CD4-positive, alpha-beta memory T cell (primary cell): Measurements from ENCODE around the gene AFAP1. TPM values are rescaled to one million over a fixed set of nuclear protein-coding genes. Genes with fewer than 3 reads are reported as not detected.

ENCODE experiments used
- CTCF ChIA-PET: fragments of 350-600 bp; sonication (Branson Sonifier 250); formaldehyde crosslinking; loops from one replicate; lab custom pipeline; 2021; ENCODE audit warnings: inconsistent platforms; ENCODE audit not compliant: partially characterized antibody; lab: Charles Lee
- POLR2A ChIA-PET: fragments of 350-600 bp; sonication (Branson Sonifier 250); formaldehyde crosslinking; loops from one replicate; lab custom pipeline; 2021; ENCODE audit not compliant: partially characterized antibody; lab: Charles Lee
- DNase-seq, 5 donors: peaks; one replicate each; pipeline versions ENCODE4 v3.0.0 to v3.0.0-alpha.2; 2020 to 2022; ENCODE audit warnings: mixed read lengths in 1 of 5
- H3K27ac ChIP-seq: one replicate; pipeline ENCODE4 v1.7.0; 2013; ENCODE audit warnings: low read depth, low read length
- H3K27me3 ChIP-seq: 2 replicates; pipeline ENCODE4 v1.7.0; 2013; ENCODE audit warnings: mild to moderate bottlenecking, low read length, moderate library complexity; ENCODE audit not compliant: insufficient read depth
- H3K36me3 ChIP-seq: 2 replicates; pipeline ENCODE4 v1.7.0; 2013; ENCODE audit warnings: mild to moderate bottlenecking, low read length, moderate library complexity; ENCODE audit not compliant: insufficient read depth
- H3K4me1 ChIP-seq: 2 replicates; pipeline ENCODE4 v1.7.0; 2013; ENCODE audit warnings: mild to moderate bottlenecking, low read length, moderate library complexity; ENCODE audit not compliant: insufficient read depth
- H3K4me3 ChIP-seq, 2 donors: one replicate each; pipeline ENCODE4 v1.7.0; 2013; ENCODE audit warnings: low read length in 2 of 2, mild to moderate bottlenecking in 1 of 2
- H3K9me3 ChIP-seq, 2 donors: one replicate each; pipeline ENCODE4 v1.7.0; 2013; ENCODE audit warnings: low read length in 2 of 2, control low read depth in 1 of 2; ENCODE audit not compliant: control insufficient read depth in 1 of 2
- H3K27ac Mint-ChIP-seq, 7 donors: one replicate each; pipeline ENCODE4 v1.8.0; 2020 to 2021; ENCODE audit warnings: mixed read lengths in 7 of 7, mild to moderate bottlenecking in 6 of 7, inconsistent platforms in 3 of 7, moderate library complexity in 3 of 7
- H3K27me3 Mint-ChIP-seq, 2 donors: one replicate each; pipeline ENCODE4 v1.8.0; 2020 to 2021; ENCODE audit warnings: mixed read lengths in 2 of 2
- H3K36me3 Mint-ChIP-seq, 2 donors: one replicate each; pipeline ENCODE4 v1.8.0; 2020 to 2021; ENCODE audit warnings: mixed read lengths in 2 of 2, inconsistent platforms in 1 of 2, mild to moderate bottlenecking in 1 of 2
- H3K4me1 Mint-ChIP-seq, 4 donors: one replicate each; pipeline ENCODE4 v1.8.0; 2020 to 2021; ENCODE audit warnings: mixed read lengths in 4 of 4, mild to moderate bottlenecking in 1 of 4
- H3K4me3 Mint-ChIP-seq, 8 donors: one replicate each; pipeline ENCODE4 v1.8.0; 2020 to 2021; ENCODE audit warnings: mixed read lengths in 8 of 8, mild to moderate bottlenecking in 7 of 8, moderate library complexity in 6 of 8, inconsistent platforms in 3 of 8
- H3K9me3 Mint-ChIP-seq, 8 donors: one replicate each; pipeline ENCODE4 v1.8.0; 2020 to 2021; ENCODE audit warnings: mixed read lengths in 8 of 8, mild to moderate bottlenecking in 5 of 8, inconsistent platforms in 3 of 8, moderate library complexity in 1 of 8
- intact Hi-C: fragments of 100-400 bp; cut with micrococcal nuclease; formaldehyde crosslinking; loops from one replicate; pipeline ENCODE4 v1.15.1; 2023
- polyA plus RNA-seq, 2 donors: library from polyadenylated mRNA; unstranded; fragments of 300-500 nt; fragmentation: Illumina TruSeq; gene quantifications; one replicate each; pipeline ENCODE4 v1.2.3, GENCODE V29; 2021
- total RNA-seq, 2 experiments: library from RNA; stranded (reverse); gene quantifications; one replicate each; pipeline ENCODE4 v1.2.3, GENCODE V29; 2021

The AFAP1 gene
- total and polyA plus RNA-seq, 4 experiments from 2014 or later = 0.95 to 21.8 (median 12.6) TPM

- no peak for DNase-seq
- Mint-ChIP-seq H3K36me3 (peaks cover 51 to 56% of the 10 kb centered on the region in 2 donors), H3K27me3 (no peaks in the 10 kb centered on the region), H3K4me3 (no peak overlapping the region), H3K9me3 (no peaks in the 10 kb centered on the region), H3K27ac (no peak overlapping the region), H3K4me1 (peaks cover 0 to 2% (median 0%) of the 10 kb centered on the region in 4 donors)
- CTCF ChIA-PET = interaction anchor here (2.3 kb wide), 1 partner anchor 9 kb away, joined by 17 read pairs; no protein-coding TSS in a partner anchor
- intact Hi-C loops = no loop called here
- Histone ChIP-seq H3K4me1 (no peaks in the 10 kb centered on the region), H3K36me3 (peaks cover 12% of the 10 kb centered on the region), H3K9me3 (no peaks in the 10 kb centered on the region), H3K27me3 (no peaks in the 10 kb centered on the region), H3K27ac (no peak overlapping the region), H3K4me3 (no peak overlapping the region)
- POLR2A ChIA-PET = no interaction called here
These were observed 143.7 kb downstream of the AFAP1 start for GRCh38 chr4:7795983-7796382.

- Histone ChIP-seq H3K9me3 (no peaks in the 10 kb centered on the region), H3K36me3 (no peaks in the 10 kb centered on the region), H3K4me1 (no peaks in the 10 kb centered on the region), H3K4me3 (no peak overlapping the region), H3K27me3 (no peaks in the 10 kb centered on the region), H3K27ac (no peak overlapping the region)
- intact Hi-C loops = no loop called here
- Mint-ChIP-seq H3K36me3 (peaks cover 29 to 46% of the 10 kb centered on the region in 2 donors), H3K9me3 (no peaks in the 10 kb centered on the region), H3K4me3 (no peak overlapping the region), H3K27me3 (no peaks in the 10 kb centered on the region), H3K4me1 (peaks cover 0 to 2% (median 0%) of the 10 kb centered on the region in 4 donors), H3K27ac (no peak overlapping the region)
- no peak for DNase-seq
- POLR2A ChIA-PET = no interaction called here
- CTCF ChIA-PET = interaction anchor here (1.2 to 2.0 kb wide), 2 partner anchors 8 to 15 kb away, joined by 4 to 11 read pairs; no protein-coding TSS in a partner anchor
These were observed 146.5 kb downstream of the AFAP1 start for GRCh38 chr4:7793186-7793585.

- H3K4me1 Mint-ChIP-seq = peaks cover 0 to 2% (median 0%) of the 10 kb centered on the region in 4 donors
- Histone ChIP-seq H3K27me3 (no peaks in the 10 kb centered on the region), H3K4me3 (no peak overlapping the region), H3K27ac (no peak overlapping the region), H3K4me1 (no peaks in the 10 kb centered on the region), H3K9me3 (no peaks in the 10 kb centered on the region), H3K36me3 (no peaks in the 10 kb centered on the region)
- no peak for DNase-seq
- no peak overlapping the region for H3K4me3 Mint-ChIP-seq
- intact Hi-C loops = no loop called here
- H3K36me3 Mint-ChIP-seq = peaks cover 29 to 46% of the 10 kb centered on the region in 2 donors
- no peak overlapping the region for H3K27ac Mint-ChIP-seq
- no peaks in the 10 kb centered on the region for H3K9me3 Mint-ChIP-seq
- no peaks in the 10 kb centered on the region for H3K27me3 Mint-ChIP-seq
- POLR2A ChIA-PET = no interaction called here
- CTCF ChIA-PET = interaction anchor here (1.2 to 2.0 kb wide), 2 partner anchors 9 to 15 kb away, joined by 4 to 11 read pairs; no protein-coding TSS in a partner anchor
These were observed 147.0 kb downstream of the AFAP1 start for GRCh38 chr4:7792616-7793015.

GRCh38 chr4:7790999-7791398, 148.7 kb downstream of the AFAP1 start:
- Mint-ChIP-seq H3K9me3 (no peaks in the 10 kb centered on the region), H3K4me1 (peaks cover 2 to 7% (median 4%) of the 10 kb centered on the region in 4 donors), H3K36me3 (peaks cover 25 to 46% of the 10 kb centered on the region in 2 donors), H3K4me3 (no peak overlapping the region), H3K27ac (no peak overlapping the region), H3K27me3 (no peaks in the 10 kb centered on the region)
- H3K4me3 ChIP-seq = no peak overlapping the region
- H3K27ac ChIP-seq = no peak overlapping the region
- CTCF ChIA-PET = interaction anchor here (1.4 kb wide), 1 partner anchor 11 kb away, joined by 4 read pairs; no protein-coding TSS in a partner anchor
- POLR2A ChIA-PET = no interaction called here
- H3K27me3 ChIP-seq = no peaks in the 10 kb centered on the region
- intact Hi-C loops = no loop called here
- DNase-seq = no peak
- H3K4me1 ChIP-seq = no peaks in the 10 kb centered on the region
- no peaks in the 10 kb centered on the region for H3K9me3 ChIP-seq
- H3K36me3 ChIP-seq = no peaks in the 10 kb centered on the region

GRCh38 chr4:7790023-7790422, 149.6 kb downstream of the AFAP1 start:
- Mint-ChIP-seq H3K27me3 (no peaks in the 10 kb centered on the region), H3K9me3 (no peaks in the 10 kb centered on the region), H3K36me3 (peaks cover 29 to 55% of the 10 kb centered on the region in 2 donors), H3K4me3 (no peak overlapping the region), H3K27ac (peak overlapping the region in 1 of 7 donors; percentile 48), H3K4me1 (peaks cover 7 to 15% (median 12%) of the 10 kb centered on the region in 4 donors)
- ChIA-PET CTCF (interaction anchor here (0.8 to 1.4 kb wide), 2 partner anchors 12 to 19 kb away, joined by 3 to 4 read pairs; no protein-coding TSS in a partner anchor), POLR2A (no interaction called here)
- no peak for DNase-seq
- Histone ChIP-seq H3K4me1 (no peaks in the 10 kb centered on the region), H3K27ac (no peak overlapping the region), H3K4me3 (no peak overlapping the region), H3K9me3 (no peaks in the 10 kb centered on the region), H3K27me3 (no peaks in the 10 kb centered on the region), H3K36me3 (no peaks in the 10 kb centered on the region)
- intact Hi-C loops = no loop called here

GRCh38 chr4:7788694-7789425, 150.8 kb downstream of the AFAP1 start:
- no peak overlapping the region for H3K4me3 ChIP-seq
- no peaks in the 10 kb centered on the region for H3K9me3 ChIP-seq
- H3K27ac ChIP-seq = no peak overlapping the region
- Mint-ChIP-seq H3K4me1 (peaks cover 7 to 26% (median 18%) of the 10 kb centered on the region in 4 donors), H3K9me3 (no peaks in the 10 kb centered on the region), H3K27ac (peak overlapping the region in 1 of 7 donors; percentile 60), H3K27me3 (no peaks in the 10 kb centered on the region), H3K36me3 (peaks cover 36 to 61% of the 10 kb centered on the region in 2 donors), H3K4me3 (no peak overlapping the region)
- POLR2A ChIA-PET = no interaction called here
- no peaks in the 10 kb centered on the region for H3K36me3 ChIP-seq
- CTCF ChIA-PET = interaction anchor here (1.0 kb wide), 1 partner anchor 16 kb away, joined by 3 read pairs; no protein-coding TSS in a partner anchor
- H3K27me3 ChIP-seq = no peaks in the 10 kb centered on the region
- no peak for DNase-seq
- intact Hi-C loops = no loop called here
- peaks cover 2% of the 10 kb centered on the region for H3K4me1 ChIP-seq

GRCh38 chr4:7788193-7788592, 151.5 kb downstream of the AFAP1 start:
- Histone ChIP-seq H3K27me3 (no peaks in the 10 kb centered on the region), H3K27ac (no peak overlapping the region), H3K36me3 (no peaks in the 10 kb centered on the region), H3K9me3 (no peaks in the 10 kb centered on the region), H3K4me1 (peaks cover 8% of the 10 kb centered on the region), H3K4me3 (no peak overlapping the region)
- Mint-ChIP-seq H3K4me1 (peaks cover 12 to 33% (median 24%) of the 10 kb centered on the region in 4 donors), H3K9me3 (no peaks in the 10 kb centered on the region), H3K4me3 (no peak overlapping the region), H3K36me3 (peaks cover 33 to 58% of the 10 kb centered on the region in 2 donors), H3K27ac (peak overlapping the region in 1 of 7 donors; percentile 60), H3K27me3 (no peaks in the 10 kb centered on the region)
- CTCF ChIA-PET = no interaction called here
- POLR2A ChIA-PET = no interaction called here
- intact Hi-C loops = no loop called here
- no peak for DNase-seq
